Natural killer cell treated with Interleukin-12 subunit alpha and Interleukin-12 subunit beta and Interleukin-15 and Interleukin-18, amount 100 ng/mL, for 72 hours (primary cell): ENCODE measurements around the gene MANBA. TPM values are rescaled to one million over a fixed set of nuclear protein-coding genes. Genes with fewer than 3 reads are reported as not detected.
A peak's percentile ranks its signal among the peaks of the same experiment; 100 is the strongest.

Source experiments
- ATAC-seq, 2 donors: fragments of 150-1000 bp; cut with Tn5 transposase in 1 of 2; sonication (Bioruptor Pico), chemical (Tn5 transposase) in 1 of 2; 2 replicates each; pipeline ENCODE4 v1.10.0; 2021
- DNase-seq: peaks from one replicate; pipeline ENCODE4 v3.0.0; 2022; ENCODE audit warnings: low spot score
- H3K27ac Mint-ChIP-seq, 2 donors: 1 replicate in 1 of 2; 2 replicates in 1 of 2; pipeline ENCODE4 v1.8.0; 2022; ENCODE audit warnings: mixed read lengths in 2 of 2, mild to moderate bottlenecking in 1 of 2, moderate library complexity in 1 of 2
- H3K27me3 Mint-ChIP-seq, 2 donors: 1 replicate in 1 of 2; 2 replicates in 1 of 2; pipeline ENCODE4 v1.8.0; 2022; ENCODE audit warnings: mixed read lengths in 2 of 2
- H3K36me3 Mint-ChIP-seq: one replicate; pipeline ENCODE4 v1.8.0; 2022; ENCODE audit warnings: mixed read lengths
- H3K4me1 Mint-ChIP-seq, 2 donors: 1 replicate in 1 of 2; 2 replicates in 1 of 2; pipeline ENCODE4 v1.8.0; 2022; ENCODE audit warnings: low read depth in 2 of 2, mixed read lengths in 2 of 2, mild to moderate bottlenecking in 1 of 2
- H3K4me3 Mint-ChIP-seq: one replicate; pipeline ENCODE4 v1.8.0; 2022; ENCODE audit warnings: mixed read lengths
- H3K9me3 Mint-ChIP-seq: 2 replicates; pipeline ENCODE4 v1.8.0; 2022; ENCODE audit warnings: mixed read lengths
- total RNA-seq, 2 donors: library from RNA; stranded (reverse); gene quantifications; one replicate each; pipeline ENCODE4 v1.2.3, GENCODE V29; 2022

MANBA gene
- total RNA-seq, 2 donors from 2014 or later = 14.7 to 15.5 TPM

DNA sequence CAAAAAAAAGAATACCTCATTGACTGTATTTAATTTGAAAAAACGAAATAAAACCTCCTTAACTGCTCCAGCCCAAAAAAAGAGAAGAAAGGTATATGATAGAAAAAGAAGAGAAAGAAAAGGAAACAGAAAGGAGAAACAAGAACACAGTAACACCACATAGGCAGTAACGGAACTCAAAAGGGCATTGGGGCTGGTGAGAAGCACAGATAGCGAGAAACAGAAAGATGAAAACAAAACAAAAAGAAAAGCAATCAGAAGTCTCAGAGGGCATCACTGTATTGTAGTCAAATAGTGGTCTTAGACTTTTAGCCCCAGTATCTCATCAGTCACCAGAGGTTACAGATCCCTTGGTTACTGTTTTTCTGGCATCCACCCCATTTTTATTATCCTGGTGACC, 171.0 kb downstream of the MANBA start:
- peak overlapping the region; percentile 20 for H3K4me3 Mint-ChIP-seq
- DNase-seq (no peak), ATAC-seq (no peak)
- peak overlapping the region; percentile 40 to 70 for H3K27ac Mint-ChIP-seq
- H3K9me3 Mint-ChIP-seq = no peaks in the 10 kb centered on the region
- H3K4me1 Mint-ChIP-seq = peaks cover 56 to 72% of the 10 kb centered on the region in 2 donors
- peaks cover 65% of the 10 kb centered on the region for H3K36me3 Mint-ChIP-seq
- H3K27me3 Mint-ChIP-seq = no peaks in the 10 kb centered on the region

DNA sequence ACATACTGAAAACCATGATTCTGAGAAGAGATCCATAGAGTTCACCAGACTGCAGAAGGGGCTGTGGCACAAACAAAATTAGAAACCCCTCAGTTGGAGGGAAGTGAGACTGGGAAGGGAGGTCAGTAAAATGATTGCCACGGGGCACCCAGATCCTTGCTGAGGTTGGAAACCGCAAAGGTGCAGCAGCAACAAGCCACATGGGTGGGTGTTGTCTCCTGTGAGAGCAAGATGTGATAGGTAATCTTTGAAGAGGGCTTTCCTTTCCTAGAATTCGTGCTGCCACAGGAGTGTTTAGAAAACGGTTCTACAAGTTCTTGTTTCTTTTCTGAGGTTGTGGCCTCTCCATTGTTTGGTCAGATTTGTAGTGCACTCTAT, 174.1 kb downstream of the MANBA start:
- DNase-seq (no peak), ATAC-seq (peak; percentile 57 to 60)
- H3K4me1 Mint-ChIP-seq = peaks cover 39 to 54% of the 10 kb centered on the region in 2 donors
- no peaks in the 10 kb centered on the region for H3K9me3 Mint-ChIP-seq
- H3K27me3 Mint-ChIP-seq = no peaks in the 10 kb centered on the region
- peaks cover 73% of the 10 kb centered on the region for H3K36me3 Mint-ChIP-seq
- peak overlapping the region; percentile 49 to 72 for H3K27ac Mint-ChIP-seq
- peak overlapping the region; percentile 62 for H3K4me3 Mint-ChIP-seq

DNA sequence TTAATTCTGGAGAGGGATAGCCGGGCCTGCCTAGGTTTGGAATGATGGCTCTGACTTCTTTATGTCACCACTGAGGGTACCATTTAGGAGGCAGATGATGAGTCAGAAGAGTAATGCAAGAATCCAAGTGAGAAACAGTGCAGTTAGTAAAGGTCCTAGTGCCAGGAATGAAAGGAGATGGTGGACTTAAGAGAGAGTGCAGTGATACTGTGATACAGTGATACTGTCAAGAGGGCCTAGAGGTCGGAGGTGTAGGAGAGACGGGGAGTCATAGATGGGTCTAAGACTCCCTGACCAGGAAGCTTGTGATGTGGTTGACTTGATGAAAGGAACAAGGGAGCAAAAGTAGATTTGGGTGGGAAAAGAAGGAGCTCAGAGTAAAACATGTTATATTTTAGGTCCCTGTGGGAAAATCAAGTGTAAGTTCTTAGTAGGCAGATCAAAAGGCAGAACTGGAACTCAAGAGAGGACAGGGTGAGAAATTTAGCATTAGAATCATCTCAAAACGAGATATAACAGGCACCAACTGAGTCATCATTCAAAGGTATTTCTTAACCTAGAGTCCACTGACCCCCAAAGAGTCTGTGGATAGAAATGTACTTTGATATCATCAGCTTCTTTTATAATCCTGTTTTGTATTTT, 174.6 kb downstream of the MANBA start:
- H3K36me3 Mint-ChIP-seq = peaks cover 71% of the 10 kb centered on the region
- DNase-seq = no peak
- no peaks in the 10 kb centered on the region for H3K9me3 Mint-ChIP-seq
- H3K27ac Mint-ChIP-seq = peak overlapping the region; percentile 49 to 72
- peak overlapping the region; percentile 62 for H3K4me3 Mint-ChIP-seq
- H3K27me3 Mint-ChIP-seq = no peaks in the 10 kb centered on the region
- H3K4me1 Mint-ChIP-seq = peaks cover 37 to 50% of the 10 kb centered on the region in 2 donors
- ATAC-seq = peak; percentile 66 to 71

DNA sequence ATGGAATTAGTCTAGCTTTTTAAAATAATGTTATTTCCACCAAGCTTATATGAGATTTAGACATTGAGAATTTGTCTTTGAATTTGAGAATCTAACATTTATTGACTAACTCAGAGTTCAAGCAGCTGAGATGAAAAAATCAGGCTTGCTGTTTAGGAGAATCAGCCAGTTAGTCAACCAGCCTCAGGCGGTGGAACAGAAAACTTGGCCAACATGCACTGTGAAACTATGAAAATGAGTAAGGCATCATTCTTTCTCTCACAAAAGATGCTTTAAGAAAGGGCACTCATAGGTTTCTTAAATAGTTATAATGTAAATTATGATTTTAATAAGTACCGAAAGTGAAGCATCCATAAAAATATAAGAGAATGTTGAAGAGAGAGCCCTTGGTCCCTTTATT, 175.4 kb downstream of the MANBA start:
- Mint-ChIP-seq H3K9me3 (no peaks in the 10 kb centered on the region), H3K36me3 (peaks cover 65% of the 10 kb centered on the region), H3K4me3 (peak overlapping the region; percentile 62), H3K4me1 (peaks cover 32 to 46% of the 10 kb centered on the region in 2 donors), H3K27ac (peak overlapping the region; percentile 49 to 72), H3K27me3 (no peaks in the 10 kb centered on the region)
- peak in 1 of 2 donors; percentile 56 for ATAC-seq
- DNase-seq = no peak

DNA sequence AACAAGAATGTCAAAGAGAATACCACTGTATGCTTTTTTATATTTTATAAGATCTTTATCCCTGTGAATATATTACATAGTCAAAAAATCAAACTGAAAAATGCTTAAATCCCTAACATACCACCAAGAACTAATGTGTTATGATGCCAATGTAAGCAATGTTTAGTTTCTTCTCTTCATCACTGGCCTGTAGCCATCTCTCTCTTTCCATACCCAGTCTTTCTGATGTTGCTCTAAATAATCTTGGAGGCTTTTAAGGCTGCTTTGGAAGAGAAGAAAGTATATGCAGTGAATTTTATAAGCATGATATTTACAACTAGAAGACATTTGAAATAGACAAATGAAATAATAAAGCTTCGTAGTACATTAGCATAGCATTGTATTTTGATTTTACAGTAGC, 176.7 kb downstream of the MANBA start:
- H3K27me3 Mint-ChIP-seq = no peaks in the 10 kb centered on the region
- H3K4me1 Mint-ChIP-seq = peaks cover 26 to 36% of the 10 kb centered on the region in 2 donors
- peak overlapping the region in 1 of 2 donors; percentile 15 for H3K27ac Mint-ChIP-seq
- DNase-seq (no peak), ATAC-seq (no peak)
- no peaks in the 10 kb centered on the region for H3K9me3 Mint-ChIP-seq
- no peak overlapping the region for H3K4me3 Mint-ChIP-seq
- H3K36me3 Mint-ChIP-seq = peaks cover 57% of the 10 kb centered on the region

Other genes with a start within 250 kb of the MANBA start
- 100 to 1,000 TPM; 400 to 403 TPM for gene UBE2D3, start 66.6 kb upstream of the MANBA start, total RNA-seq
- gene CISD2, start 108.0 kb upstream of the MANBA start, total RNA-seq = 10 to 100 TPM; 26.8 to 31.1 TPM